HCEC 1CT (cell line): ENCODE measurements around the gene USP26.
"Not testable (repeated sequence)": the region's sequence is repeated elsewhere in the genome, so short reads cannot be mapped to it uniquely, and the experiment has no call there.

ENCODE experiments used
- DNase-seq: peaks from one replicate; pipeline ENCODE4 v3.0.0-alpha.2; 2017

Gene USP26

DNA sequence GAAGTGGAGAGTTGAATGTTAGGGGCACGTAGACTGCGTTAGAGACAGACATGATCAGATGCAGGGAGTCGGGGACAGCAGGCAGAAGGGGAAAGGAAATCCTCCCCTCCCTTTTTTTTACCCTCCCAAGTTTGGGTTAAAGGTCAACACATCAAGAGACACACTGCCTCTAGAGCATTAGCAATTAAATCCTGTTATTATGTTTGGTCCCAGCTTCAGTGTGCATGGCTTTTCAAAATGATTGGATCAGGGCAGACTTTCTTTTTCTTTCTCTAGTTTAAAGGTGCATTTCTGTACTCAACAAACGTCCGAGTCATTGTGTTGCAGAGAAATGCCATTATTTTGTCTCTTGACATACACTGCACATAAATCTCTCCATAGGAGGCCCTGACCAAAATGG lies 63.9 kb downstream of the USP26 start:
- no peak for DNase-seq

DNA sequence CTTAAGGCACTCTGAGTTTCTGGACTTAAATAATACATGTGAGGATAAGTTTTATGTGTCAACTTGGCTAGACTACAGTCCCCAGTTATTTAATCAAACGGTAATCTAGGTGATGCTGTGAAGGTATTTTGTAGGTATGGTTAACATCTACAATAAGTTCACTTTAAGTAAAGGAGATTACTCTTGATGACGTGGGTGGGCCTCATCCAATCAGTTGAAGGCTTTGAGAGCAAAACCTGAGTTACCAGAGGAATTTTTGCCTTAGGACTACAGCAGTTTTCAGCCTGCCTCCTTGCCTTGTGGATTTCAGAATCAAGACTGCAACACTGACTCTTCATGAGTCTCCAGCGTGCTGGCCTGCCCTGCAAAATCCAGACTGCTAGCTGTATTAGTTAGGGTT lies 78.7 kb downstream of the USP26 start:
- DNase-seq = no peak

DNA sequence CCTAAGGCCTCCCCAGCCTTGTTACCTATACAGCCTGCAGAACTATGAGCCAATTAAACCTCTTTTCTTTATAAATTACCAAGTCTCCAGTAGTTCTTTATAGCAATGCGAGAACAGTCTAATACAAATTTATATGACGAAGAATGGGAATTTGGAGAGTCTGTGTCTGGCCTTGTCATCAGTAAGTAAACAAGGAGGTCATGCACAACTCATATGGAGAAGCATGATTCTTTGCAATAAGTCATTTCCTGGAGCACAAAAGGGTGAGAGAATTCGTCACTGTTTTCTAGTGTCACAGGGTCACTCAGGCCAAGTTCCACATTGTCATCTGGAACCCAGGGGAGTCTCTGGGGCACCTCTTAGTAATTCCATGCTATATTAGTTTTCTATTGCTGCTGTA lies 89.5 kb downstream of the USP26 start:
- DNase-seq = no peak

DNA sequence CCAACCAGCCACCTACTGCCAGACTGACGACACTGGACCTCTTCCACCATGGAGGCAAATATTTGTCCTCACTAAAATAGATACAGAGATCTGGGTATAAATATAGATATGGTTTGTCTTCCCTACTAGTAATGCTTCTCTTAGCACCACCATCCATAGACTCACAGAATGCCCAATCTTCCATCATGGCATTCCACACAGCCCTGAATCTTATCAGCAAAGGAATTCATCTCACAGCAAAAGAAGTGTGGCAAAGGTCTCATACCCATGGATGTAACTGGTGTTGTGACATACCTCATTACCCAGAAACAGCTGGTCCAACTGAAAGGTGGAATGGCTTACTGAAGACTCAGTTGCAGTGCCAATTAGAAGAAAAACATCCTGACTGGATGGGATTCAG lies 91.3 kb downstream of the USP26 start:
- DNase-seq = no peak

DNA sequence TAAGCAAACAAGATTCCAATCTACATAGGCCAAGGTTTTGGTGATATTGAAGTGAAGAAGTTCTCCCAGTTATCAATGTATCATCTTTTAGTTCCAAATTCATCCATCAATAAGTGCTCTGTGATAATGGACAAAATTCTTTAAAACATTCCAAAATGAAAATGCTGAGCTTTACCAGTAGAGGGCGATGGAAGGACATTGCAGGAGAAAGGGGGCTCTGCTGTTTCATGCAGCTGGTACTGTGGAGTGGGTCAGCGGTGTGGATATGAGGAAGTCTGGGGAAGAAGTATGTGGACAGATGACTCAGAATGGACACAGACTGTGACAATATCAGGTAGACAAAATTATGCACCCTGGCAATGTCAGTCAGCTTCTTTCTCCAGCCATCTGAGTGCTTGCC lies 91.9 kb downstream of the USP26 start:
- no peak for DNase-seq

DNA sequence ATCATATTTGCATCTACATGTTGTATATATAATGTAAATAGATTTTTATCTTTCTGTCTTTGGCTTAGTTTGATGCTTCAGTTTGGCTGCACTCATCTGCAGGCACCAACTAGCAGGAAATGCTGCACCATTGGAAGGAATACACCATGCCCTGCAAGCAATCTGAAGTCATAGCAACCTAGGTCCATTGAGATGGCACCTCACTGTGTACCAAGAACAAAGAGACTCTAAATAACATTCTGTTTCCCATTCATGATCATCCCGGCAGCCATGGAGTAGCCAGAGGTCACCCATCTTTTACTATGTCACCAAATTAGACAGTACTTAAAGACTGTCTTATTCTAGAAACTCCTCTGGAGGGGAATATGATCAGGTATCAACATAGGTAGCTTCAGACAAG lies 97.7 kb downstream of the USP26 start:
- DNase-seq = no peak

DNA sequence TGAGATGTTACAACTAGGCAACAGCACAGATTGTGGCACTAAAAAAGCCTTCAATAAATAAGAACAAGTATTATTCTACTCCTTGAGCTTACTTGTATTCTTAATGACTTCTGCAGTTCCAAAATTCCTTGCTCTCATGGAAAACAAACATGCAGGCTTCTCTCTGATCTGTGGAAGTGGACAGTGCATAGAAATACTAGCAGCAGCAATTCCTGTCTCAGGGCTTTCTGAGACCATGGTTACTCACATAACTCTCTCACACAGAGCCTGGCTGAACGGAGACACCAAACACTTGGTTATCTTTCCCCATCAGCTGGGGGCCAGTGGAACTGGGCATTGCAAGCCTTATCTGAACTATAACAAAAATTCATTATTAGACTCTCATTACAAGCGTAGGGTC lies 106.1 kb downstream of the USP26 start:
- no peak for DNase-seq

DNA sequence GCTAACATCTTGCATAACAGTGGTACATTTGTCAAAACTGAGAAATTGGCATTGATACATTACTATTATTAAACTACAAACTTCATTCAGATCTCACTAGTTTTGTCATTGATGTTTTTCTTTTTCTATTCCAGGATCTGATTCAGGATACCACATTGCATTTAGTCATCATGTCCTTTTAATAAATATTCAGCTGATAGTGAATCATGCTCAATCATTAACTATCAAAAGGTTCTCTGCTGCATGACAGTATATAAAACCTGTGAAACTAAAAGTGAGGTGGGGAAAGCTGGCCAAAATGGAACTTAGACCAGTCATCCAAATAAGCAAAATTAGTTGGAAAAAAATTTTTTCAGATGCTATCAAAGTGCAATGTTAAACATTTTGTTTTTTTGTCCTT lies 110.4 kb downstream of the USP26 start:
- DNase-seq = no peak

DNA sequence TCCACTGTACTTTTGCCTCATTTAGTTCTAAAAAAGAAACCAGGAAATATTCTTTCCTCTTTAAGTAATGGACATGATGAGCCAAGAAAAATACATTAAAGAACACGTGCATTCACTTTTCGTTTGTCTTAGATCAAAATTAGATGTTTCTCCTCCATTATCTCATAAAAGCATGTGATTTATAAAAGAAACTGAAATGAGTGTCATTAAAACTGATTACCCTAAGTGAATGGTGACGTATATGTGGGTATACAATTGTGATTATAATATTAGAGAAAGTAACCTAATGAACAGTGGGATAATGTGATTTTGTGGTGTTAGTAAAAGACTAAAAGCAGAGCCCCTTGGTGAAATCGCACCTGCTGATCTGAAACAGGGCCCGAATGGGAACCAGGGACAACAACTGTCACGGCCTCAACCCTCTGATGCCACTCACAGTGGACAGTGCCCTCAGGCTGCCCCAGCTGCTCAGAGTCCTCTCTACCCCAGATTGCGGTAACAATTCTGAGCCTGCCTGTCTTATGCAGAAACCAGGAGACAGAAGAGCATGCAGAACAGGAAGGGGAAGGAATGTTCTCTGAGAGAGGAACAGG lies 112.8 kb downstream of the USP26 start:
- no peak for DNase-seq

DNA sequence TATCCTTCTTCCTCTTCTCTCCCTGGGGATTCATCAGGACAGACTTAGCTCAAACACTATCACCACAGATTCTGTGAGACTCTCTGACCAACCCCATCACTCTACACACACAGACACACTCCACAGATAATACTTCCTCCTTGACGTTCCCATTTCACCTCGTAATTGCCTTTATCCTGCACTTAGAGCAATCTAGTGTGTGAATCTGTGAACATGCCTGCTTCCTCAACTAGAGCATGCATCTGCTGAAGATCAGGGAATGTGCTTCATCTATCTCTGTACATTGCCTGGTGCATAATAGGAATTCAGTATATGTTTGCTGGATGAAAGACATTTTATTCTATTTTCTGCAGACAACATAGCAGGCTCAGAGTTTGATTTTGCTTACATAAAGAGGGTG lies 113.4 kb downstream of the USP26 start:
- DNase-seq = no peak

DNA sequence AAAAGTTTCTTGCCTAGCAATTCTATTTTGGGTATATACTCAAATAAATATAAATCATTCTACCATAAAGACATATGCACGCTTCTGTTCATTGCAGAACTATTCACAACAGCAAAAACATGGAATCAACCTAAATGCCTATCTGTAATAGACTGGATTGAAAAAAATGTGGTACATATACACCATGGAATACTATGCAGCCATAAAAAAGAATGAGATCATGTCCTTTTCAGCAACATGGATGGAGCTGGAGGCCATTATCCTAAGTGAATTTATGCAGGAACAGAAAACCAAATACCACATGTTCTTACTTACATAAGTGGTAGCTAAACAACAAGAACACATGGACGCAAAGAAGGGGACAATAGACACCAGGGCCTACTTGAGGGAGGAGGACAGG lies 116.9 kb downstream of the USP26 start:
- DNase-seq = not testable (repeated sequence)
